Esophagus squamous epithelium (tissue), 4 donors: ENCODE results near the gene LDB2.

Experiments
- POLR2A ChIP-seq, 4 donors: fragments of 450-650 bp; IDR thresholded peaks; one replicate each; pipeline ENCODE4 v1.6.1; 2017; ENCODE audit warnings: antibody characterized with exemption in 4 of 4, mild to moderate bottlenecking in 4 of 4, moderate library complexity in 3 of 4
- TF ChIP-seq, protein P1 (sequence below), 6 experiments: fragments of 450-650 bp in 4 of 6; fragments of 200-600 bp in 2 of 6; sonication (generic) in 2 of 6; IDR thresholded peaks; one replicate each; pipeline ENCODE4 v1.5.1; 2016 to 2019; ENCODE audit warnings: antibody characterized with exemption in 6 of 6, mild to moderate bottlenecking in 4 of 6, moderate library complexity in 4 of 6

- TF ChIP-seq, protein P1, sequence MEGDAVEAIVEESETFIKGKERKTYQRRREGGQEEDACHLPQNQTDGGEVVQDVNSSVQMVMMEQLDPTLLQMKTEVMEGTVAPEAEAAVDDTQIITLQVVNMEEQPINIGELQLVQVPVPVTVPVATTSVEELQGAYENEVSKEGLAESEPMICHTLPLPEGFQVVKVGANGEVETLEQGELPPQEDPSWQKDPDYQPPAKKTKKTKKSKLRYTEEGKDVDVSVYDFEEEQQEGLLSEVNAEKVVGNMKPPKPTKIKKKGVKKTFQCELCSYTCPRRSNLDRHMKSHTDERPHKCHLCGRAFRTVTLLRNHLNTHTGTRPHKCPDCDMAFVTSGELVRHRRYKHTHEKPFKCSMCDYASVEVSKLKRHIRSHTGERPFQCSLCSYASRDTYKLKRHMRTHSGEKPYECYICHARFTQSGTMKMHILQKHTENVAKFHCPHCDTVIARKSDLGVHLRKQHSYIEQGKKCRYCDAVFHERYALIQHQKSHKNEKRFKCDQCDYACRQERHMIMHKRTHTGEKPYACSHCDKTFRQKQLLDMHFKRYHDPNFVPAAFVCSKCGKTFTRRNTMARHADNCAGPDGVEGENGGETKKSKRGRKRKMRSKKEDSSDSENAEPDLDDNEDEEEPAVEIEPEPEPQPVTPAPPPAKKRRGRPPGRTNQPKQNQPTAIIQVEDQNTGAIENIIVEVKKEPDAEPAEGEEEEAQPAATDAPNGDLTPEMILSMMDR (IDR thresholded peaks at IDR 0.05), result no peak
- no peak for TF ChIP-seq POLR2A (IDR thresholded peaks at IDR 0.05)
These were observed 281.0 kb downstream of the LDB2 start for GRCh38 chr4:16617435-16617834.
